Panc1 (cell line): ENCODE data around the gene NTNG2. TPM values are rescaled to one million over a fixed set of nuclear protein-coding genes. Genes with fewer than 3 reads are reported as not detected.

Experiments used
- ATAC-seq: fragments of 200-7000 bp; cut with Tn5 transposase; 2 replicates; pipeline ENCODE4 v1.9.1; 2020; ENCODE audit warnings: mild to moderate bottlenecking, moderate library complexity
- BruUV-seq: library from RNA; stranded (reverse); fragments of 400-500 nt; replicated peaks from 2 replicates; lab custom pipeline; 2021; lab: Mats Ljungman, UMichigan
- CTCF ChIA-PET: fragments of 300-600 bp; sonication (Branson Sonifier 250); formaldehyde crosslinking; loops from one replicate; lab custom pipeline; 2022; ENCODE audit warnings: antibody characterized with exemption; lab: Charles Lee
- POLR2A ChIA-PET: fragments of 300-600 bp; sonication (Branson Sonifier 250); formaldehyde crosslinking; loops from one replicate; lab custom pipeline; 2022; ENCODE audit warnings: antibody characterized with exemption; lab: Charles Lee
- DNase-seq: peaks from one replicate; pipeline ENCODE4 v3.0.0-alpha.2; 2010; ENCODE audit warnings: low read depth, low spot score
- H3K27ac ChIP-seq: 2 replicates; pipeline ENCODE4 v1.5.1; 2011; ENCODE audit warnings: mild to moderate bottlenecking, low read length, inconsistent platforms
- H3K27me3 ChIP-seq: fragments of 200-500 bp; sonication (Bioruptor generic); 2 replicates; pipeline ENCODE4 v1.6.0; 2014; ENCODE audit warnings: low read length, inconsistent platforms; ENCODE audit not compliant: control insufficient read depth, insufficient read depth
- H3K36me3 ChIP-seq: fragments of 200-500 bp; sonication (Bioruptor generic); 2 replicates; pipeline ENCODE4 v1.5.1; 2014; ENCODE audit warnings: inconsistent platforms, mild to moderate bottlenecking, low read length, moderate library complexity; ENCODE audit not compliant: control insufficient read depth, insufficient read depth
- H3K4me1 ChIP-seq: 2 replicates; pipeline ENCODE4 v1.5.1; 2011; ENCODE audit warnings: inconsistent platforms, mild to moderate bottlenecking, low read length, moderate library complexity; ENCODE audit not compliant: control insufficient read depth, insufficient read depth
- H3K4me3 ChIP-seq, 2 experiments: 2 replicates each; pipeline ENCODE4 v1.5.1; 2011 to 2012; ENCODE audit warnings: low read depth in 2 of 2, low read length in 2 of 2, mild to moderate bottlenecking in 2 of 2, inconsistent platforms in 1 of 2, moderate library complexity in 1 of 2
- H3K9me3 ChIP-seq: fragments of 200-500 bp; sonication (Bioruptor generic); 2 replicates; pipeline ENCODE4 v1.5.1; 2014; ENCODE audit warnings: low read depth, mild to moderate bottlenecking, inconsistent platforms, low read length, moderate library complexity; ENCODE audit not compliant: control insufficient read depth, insufficient read depth
- CTCF ChIP-seq: fragments of 450-650 bp; IDR thresholded peaks from 2 replicates; pipeline ENCODE4 v1.5.1; 2017; ENCODE audit warnings: mild to moderate bottlenecking
- POLR2AphosphoS5 ChIP-seq: IDR thresholded peaks from 2 replicates; pipeline ENCODE4 v1.6.1; 2012; ENCODE audit warnings: mild to moderate bottlenecking, low read depth, low read length, moderate library complexity
- REST ChIP-seq, 2 experiments: IDR thresholded peaks; 2 replicates each; pipeline ENCODE4 v1.6.1; 2011 to 2012; ENCODE audit warnings: low read depth in 2 of 2, control low read depth in 1 of 2, low read length in 1 of 2, mild to moderate bottlenecking in 1 of 2, moderate library complexity in 1 of 2; ENCODE audit not compliant: insufficient read depth in 1 of 2
- SIN3A ChIP-seq: IDR thresholded peaks from 2 replicates; pipeline ENCODE4 v1.6.1; 2012; ENCODE audit warnings: low read depth, mild to moderate bottlenecking, low read length, moderate library complexity, borderline replicate concordance; ENCODE audit not compliant: insufficient read depth
- TCF7L2 ChIP-seq: IDR thresholded peaks from 2 replicates; pipeline ENCODE4 v1.6.1; 2011; ENCODE audit warnings: mild to moderate bottlenecking, low read depth, low read length, inconsistent platforms
- in situ Hi-C: cut with HindIII; loops from 2 replicates; pipeline ENCODE4 v1.10.0; 2016; ENCODE audit warnings: low sequenced_read_pairs, low pct_unique_long_range_greater_than_20kb
- intact Hi-C: fragments of 100-400 bp; cut with micrococcal nuclease; formaldehyde crosslinking; loops from one replicate; pipeline ENCODE4 v1.10.0; 2022; ENCODE audit not compliant: unreplicated experiment
- total RNA-seq: library from RNA; stranded (reverse); gene quantifications from one replicate; pipeline ENCODE4 v1.2.1, GENCODE V29; 2021; ENCODE audit not compliant: unreplicated experiment

NTNG2 gene
- total RNA-seq, 1 experiment from 2014 or later = 5.1 TPM

- Histone ChIP-seq H3K4me1 (no peaks in the 10 kb centered on the region), H3K27me3 (no peaks in the 10 kb centered on the region), H3K36me3 (peaks cover 33% of the 10 kb centered on the region), H3K9me3 (no peaks in the 10 kb centered on the region), H3K27ac (no peak overlapping the region), H3K4me3 (no peak overlapping the region)
- POLR2A ChIA-PET = no interaction called here
- TF ChIP-seq TCF7L2 (no peak), REST (IDR thresholded peaks at IDR 0.05; ENCODE audit: insufficient read depth in 1 of 2, low read depth in 2 of 2, low read length in 1 of 2) (no peak), SIN3A (no peak), CTCF (no peak), POLR2AphosphoS5 (no peak)
- CTCF ChIA-PET = no interaction called here
- BruUV-seq = no TSS peak
- intact Hi-C loops (no loop called here), in situ Hi-C loops (no loop called here)
- DNase-seq (no peak), ATAC-seq (no peak)
Observed at GRCh38 chr9:132283165-132283564, 121.3 kb downstream of the NTNG2 start.

GRCh38 chr9:132283863-132284262 is 122.0 kb downstream of the NTNG2 start:
- no peaks in the 10 kb centered on the region for H3K27me3 ChIP-seq
- no peak overlapping the region for H3K4me3 ChIP-seq
- in situ Hi-C loops = no loop called here
- DNase-seq = no peak
- intact Hi-C loops = no loop called here
- ChIA-PET CTCF (no interaction called here), POLR2A (no interaction called here)
- TF ChIP-seq TCF7L2 (no peak), CTCF (no peak), SIN3A (no peak), REST (IDR thresholded peaks at IDR 0.05; ENCODE audit: insufficient read depth in 1 of 2, low read depth in 2 of 2, low read length in 1 of 2) (no peak), POLR2AphosphoS5 (no peak)
- H3K4me1 ChIP-seq = no peaks in the 10 kb centered on the region
- H3K9me3 ChIP-seq = no peaks in the 10 kb centered on the region
- no TSS peak for BruUV-seq
- ATAC-seq = no peak
- peaks cover 35% of the 10 kb centered on the region for H3K36me3 ChIP-seq
- no peak overlapping the region for H3K27ac ChIP-seq
